ENCODE data around the gene CDX1.
A peak's percentile ranks its signal among the peaks of the same experiment; 100 is the strongest.

CDX1 gene

DNA sequence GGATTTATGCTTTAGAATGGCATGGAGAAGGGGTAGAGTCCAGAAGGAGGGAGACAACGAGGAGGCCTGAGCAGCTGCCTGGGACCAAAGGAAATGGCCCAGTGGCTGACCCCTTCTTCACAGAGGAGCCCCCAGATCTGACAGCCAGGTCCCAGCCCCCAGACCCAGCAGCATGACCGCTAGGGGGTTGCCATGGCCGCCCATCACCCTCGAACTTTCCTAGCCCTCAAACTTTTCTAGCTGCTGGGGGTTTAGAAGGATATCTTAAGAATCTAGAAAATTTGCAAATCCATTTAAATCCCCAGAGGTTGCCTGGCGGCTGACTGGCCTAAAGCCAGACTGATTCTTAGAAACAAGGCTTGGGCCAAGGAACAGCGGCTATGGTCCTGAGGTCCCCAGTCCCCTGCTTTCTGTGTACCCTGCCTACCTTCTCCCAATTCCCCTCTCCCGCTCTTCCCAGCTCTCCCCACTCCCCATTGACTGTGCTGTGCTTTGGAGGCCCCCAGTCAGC, 11.9 kb upstream of the CDX1 start:
- H3K9me3 ChIP-seq (ENCODE audit: control insufficient read depth in 2 of 2, low read length in 2 of 2), result no peaks in the 10 kb centered on the region
- H3K4me1 ChIP-seq (ENCODE audit: control insufficient read depth in 2 of 2, insufficient read depth in 2 of 2, low read length in 2 of 2), result peaks cover 4 to 5% of the 10 kb centered on the region in 2 donors
- no peaks in the 10 kb centered on the region for H3K27me3 ChIP-seq (ENCODE audit: control insufficient read depth in 2 of 2, insufficient read depth in 2 of 2, low read length in 2 of 2)
- peak overlapping the region; percentile 44 to 63 for H3K9ac ChIP-seq (ENCODE audit: low read depth in 1 of 2, low read length in 2 of 2)
- no peaks in the 10 kb centered on the region for H3K36me3 ChIP-seq (ENCODE audit: control insufficient read depth in 2 of 2, insufficient read depth in 2 of 2, low read length in 2 of 2)
- H3K4me3 ChIP-seq (ENCODE audit: low read length in 2 of 2), result peak overlapping the region; percentile 51 to 65
- peak overlapping the region; percentile 73 to 77 for H3K27ac ChIP-seq (ENCODE audit: low read depth in 2 of 2, low read length in 2 of 2)

DNA sequence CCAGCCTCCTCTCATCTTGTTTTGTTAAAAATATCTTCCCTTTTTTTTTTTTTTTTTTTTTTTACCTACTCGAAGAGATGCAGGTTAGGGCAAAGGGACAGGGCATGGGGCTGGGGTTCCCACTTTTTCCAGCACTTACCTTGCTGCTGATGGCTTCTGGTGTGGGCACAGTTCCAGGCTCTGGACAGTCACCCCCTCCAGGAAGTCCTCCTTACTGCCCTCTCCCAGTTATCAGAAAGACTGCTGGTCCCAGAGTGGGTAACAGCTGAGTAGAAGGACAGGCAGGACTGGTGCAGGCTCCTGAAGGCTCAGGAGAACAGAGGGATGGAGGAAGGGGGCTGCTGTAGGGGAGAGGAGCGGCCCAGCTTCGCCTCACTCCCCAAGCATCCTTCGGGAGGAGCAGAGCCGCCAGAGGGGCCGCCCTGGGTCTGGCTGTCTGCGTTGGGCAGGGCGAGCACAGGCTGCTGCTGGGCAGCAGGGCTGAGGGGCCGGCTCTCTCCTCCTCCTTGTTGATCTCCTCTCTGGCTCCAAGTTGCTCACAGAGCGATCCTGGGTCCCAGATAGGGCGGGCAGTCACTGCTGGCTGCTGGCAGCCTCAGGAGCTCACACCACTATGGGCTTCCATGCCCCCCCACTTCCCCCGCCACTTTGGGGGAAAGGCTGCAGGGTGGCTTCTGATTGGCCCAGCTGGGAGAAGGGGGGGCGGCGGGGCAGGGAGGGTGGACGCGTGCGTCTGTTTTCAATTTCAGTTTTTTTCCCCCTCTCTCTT, 11.1 kb upstream of the CDX1 start, which contains the start of gene PDGFRB:
TSS of gene PDGFRB (minus strand) at position 588 of the 769 bp plus-strand sequence. CDS start 18,798 bp downstream, outside the sequence.
- peak within 1 kb of the TSS; percentile 44 to 63 for H3K9ac ChIP-seq (ENCODE audit: low read depth in 1 of 2, low read length in 2 of 2)
- no peaks in the 10 kb centered on the region for H3K36me3 ChIP-seq (ENCODE audit: control insufficient read depth in 2 of 2, insufficient read depth in 2 of 2, low read length in 2 of 2)
- peak within 1 kb of the TSS; percentile 73 to 77 for H3K27ac ChIP-seq (ENCODE audit: low read depth in 2 of 2, low read length in 2 of 2)
- peak within 1 kb of the TSS; percentile 51 to 65 for H3K4me3 ChIP-seq (ENCODE audit: low read length in 2 of 2)
- no peaks in the 10 kb centered on the region for H3K27me3 ChIP-seq (ENCODE audit: control insufficient read depth in 2 of 2, insufficient read depth in 2 of 2, low read length in 2 of 2)
- H3K9me3 ChIP-seq (ENCODE audit: control insufficient read depth in 2 of 2, low read length in 2 of 2), result no peaks in the 10 kb centered on the region
- peaks cover 4 to 5% of the 10 kb centered on the region in 2 donors for H3K4me1 ChIP-seq (ENCODE audit: control insufficient read depth in 2 of 2, insufficient read depth in 2 of 2, low read length in 2 of 2)

DNA sequence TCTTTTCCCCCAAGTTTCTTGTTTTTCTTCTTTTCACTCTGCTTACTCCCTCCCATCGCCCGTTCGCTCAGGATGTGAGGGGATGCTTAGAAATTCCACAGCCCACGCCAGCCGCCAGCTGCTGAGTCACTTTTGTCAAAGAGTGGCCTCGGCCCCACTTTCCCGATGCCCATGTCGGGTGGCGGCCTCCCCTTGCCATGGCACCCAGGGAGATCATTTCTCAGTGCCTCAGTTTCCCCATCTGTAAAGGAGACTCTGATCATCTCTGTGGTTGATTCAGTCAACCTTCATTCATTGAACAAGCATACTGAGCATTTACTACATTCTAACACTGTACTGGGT, 10.6 kb upstream of the CDX1 start:
- no peaks in the 10 kb centered on the region for H3K36me3 ChIP-seq (ENCODE audit: control insufficient read depth in 2 of 2, insufficient read depth in 2 of 2, low read length in 2 of 2)
- peaks cover 4 to 5% of the 10 kb centered on the region in 2 donors for H3K4me1 ChIP-seq (ENCODE audit: control insufficient read depth in 2 of 2, insufficient read depth in 2 of 2, low read length in 2 of 2)
- no peaks in the 10 kb centered on the region for H3K27me3 ChIP-seq (ENCODE audit: control insufficient read depth in 2 of 2, insufficient read depth in 2 of 2, low read length in 2 of 2)
- peak overlapping the region; percentile 40 to 53 for H3K4me3 ChIP-seq (ENCODE audit: low read length in 2 of 2)
- H3K9ac ChIP-seq (ENCODE audit: low read depth in 1 of 2, low read length in 2 of 2), result peak overlapping the region in 1 of 2 donors; percentile 34
- no peaks in the 10 kb centered on the region for H3K9me3 ChIP-seq (ENCODE audit: control insufficient read depth in 2 of 2, low read length in 2 of 2)
- H3K27ac ChIP-seq (ENCODE audit: low read depth in 2 of 2, low read length in 2 of 2), result peak overlapping the region; percentile 55 to 77

DNA sequence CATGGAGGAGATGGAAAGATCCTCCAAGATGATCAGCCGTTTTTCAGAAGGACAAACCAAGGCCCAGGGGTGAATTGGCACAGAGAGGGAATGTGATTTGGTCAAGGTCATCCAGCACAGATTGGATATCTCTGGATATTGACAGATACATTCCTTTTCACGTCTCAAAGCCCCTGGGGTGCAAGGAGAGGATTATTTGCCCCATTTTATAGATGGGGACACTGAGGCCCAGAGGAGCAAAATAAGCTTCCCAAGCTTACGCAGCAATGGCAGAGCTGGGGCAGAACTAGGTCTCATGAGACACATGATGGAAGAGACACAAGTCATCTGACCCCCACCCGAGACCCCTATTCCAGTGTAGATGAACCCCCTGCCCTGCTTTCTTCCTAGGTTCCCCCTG, 10.0 kb upstream of the CDX1 start:
- no peaks in the 10 kb centered on the region for H3K9me3 ChIP-seq (ENCODE audit: control insufficient read depth in 2 of 2, low read length in 2 of 2)
- H3K9ac ChIP-seq (ENCODE audit: low read depth in 1 of 2, low read length in 2 of 2), result no peak overlapping the region
- H3K4me3 ChIP-seq (ENCODE audit: low read length in 2 of 2), result no peak overlapping the region
- H3K27ac ChIP-seq (ENCODE audit: low read depth in 2 of 2, low read length in 2 of 2), result peak overlapping the region in 1 of 2 donors; percentile 55
- H3K27me3 ChIP-seq (ENCODE audit: control insufficient read depth in 2 of 2, insufficient read depth in 2 of 2, low read length in 2 of 2), result no peaks in the 10 kb centered on the region
- H3K36me3 ChIP-seq (ENCODE audit: control insufficient read depth in 2 of 2, insufficient read depth in 2 of 2, low read length in 2 of 2), result no peaks in the 10 kb centered on the region
- H3K4me1 ChIP-seq (ENCODE audit: control insufficient read depth in 2 of 2, insufficient read depth in 2 of 2, low read length in 2 of 2), result peaks cover 8 to 11% of the 10 kb centered on the region in 2 donors

DNA sequence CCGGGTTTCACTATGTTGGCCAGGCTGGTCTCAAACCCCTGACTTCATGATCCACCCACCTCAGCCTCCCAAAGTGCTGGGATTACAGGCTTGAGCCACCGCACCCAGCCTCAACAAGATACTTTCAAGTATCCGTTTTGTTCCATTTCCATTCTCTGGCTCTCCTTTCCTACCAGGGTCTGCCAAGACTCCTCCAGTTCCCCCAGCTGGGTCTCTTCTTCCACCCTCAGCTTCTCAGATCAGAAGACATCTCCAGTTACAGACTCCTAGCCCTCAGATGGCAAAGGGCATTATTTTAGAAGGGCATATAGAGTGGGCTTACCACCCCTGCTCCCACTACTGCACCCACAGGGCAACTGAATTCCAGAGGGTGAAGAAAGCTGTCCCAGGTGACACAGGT, 9.4 kb upstream of the CDX1 start:
- Histone ChIP-seq H3K9me3 (ENCODE audit: control insufficient read depth in 2 of 2, low read length in 2 of 2) (no peaks in the 10 kb centered on the region), H3K9ac (ENCODE audit: low read depth in 1 of 2, low read length in 2 of 2) (no peak overlapping the region), H3K27ac (ENCODE audit: low read depth in 2 of 2, low read length in 2 of 2) (peak overlapping the region in 1 of 2 donors; percentile 23), H3K36me3 (ENCODE audit: control insufficient read depth in 2 of 2, insufficient read depth in 2 of 2, low read length in 2 of 2) (no peaks in the 10 kb centered on the region), H3K27me3 (ENCODE audit: control insufficient read depth in 2 of 2, insufficient read depth in 2 of 2, low read length in 2 of 2) (no peaks in the 10 kb centered on the region), H3K4me1 (ENCODE audit: control insufficient read depth in 2 of 2, insufficient read depth in 2 of 2, low read length in 2 of 2) (peaks cover 12 to 15% of the 10 kb centered on the region in 2 donors), H3K4me3 (ENCODE audit: low read length in 2 of 2) (no peak overlapping the region)

DNA sequence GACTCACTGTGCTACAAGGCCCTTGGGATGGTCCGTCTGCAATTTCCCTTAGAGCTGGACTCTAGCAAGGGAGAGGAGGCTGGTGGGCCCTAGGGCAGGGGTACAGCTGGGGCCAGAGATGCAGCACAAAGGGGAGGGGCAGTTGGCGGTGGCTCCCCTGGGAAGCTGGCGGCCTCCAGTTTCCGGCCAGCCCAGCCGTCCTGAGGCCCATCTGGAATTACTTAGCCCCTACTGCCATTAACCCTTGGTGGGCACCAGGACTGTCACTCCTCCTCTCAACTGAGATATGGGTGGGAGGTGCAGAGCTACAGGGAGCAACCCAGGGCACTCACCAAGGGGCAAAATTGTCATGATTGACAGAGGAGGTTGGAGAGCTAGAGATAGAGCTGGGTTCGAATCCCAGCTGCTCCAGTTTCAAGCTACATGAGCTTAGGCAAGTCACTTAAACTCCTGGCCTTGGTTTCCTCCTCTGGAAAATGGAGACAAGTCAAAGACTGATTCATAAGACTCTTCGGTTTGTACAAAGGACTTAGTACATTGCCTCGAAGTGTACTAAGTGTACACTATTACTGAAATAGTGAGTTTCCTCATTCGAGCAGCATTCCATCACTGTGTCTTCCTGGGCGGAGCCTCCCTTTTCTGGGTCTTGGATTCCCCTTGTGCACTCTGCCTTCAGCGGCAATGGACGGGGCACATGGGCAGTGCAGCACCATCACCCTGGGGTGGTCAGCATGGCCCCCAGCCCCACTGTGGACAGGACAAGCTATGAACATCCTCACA, 8.2 kb upstream of the CDX1 start:
- Histone ChIP-seq H3K27me3 (ENCODE audit: control insufficient read depth in 2 of 2, insufficient read depth in 2 of 2, low read length in 2 of 2) (no peaks in the 10 kb centered on the region), H3K4me1 (ENCODE audit: control insufficient read depth in 2 of 2, insufficient read depth in 2 of 2, low read length in 2 of 2) (peaks cover 12 to 25% of the 10 kb centered on the region in 2 donors), H3K36me3 (ENCODE audit: control insufficient read depth in 2 of 2, insufficient read depth in 2 of 2, low read length in 2 of 2) (no peaks in the 10 kb centered on the region), H3K4me3 (ENCODE audit: low read length in 2 of 2) (no peak overlapping the region), H3K9ac (ENCODE audit: low read depth in 1 of 2, low read length in 2 of 2) (no peak overlapping the region), H3K9me3 (ENCODE audit: control insufficient read depth in 2 of 2, low read length in 2 of 2) (no peaks in the 10 kb centered on the region), H3K27ac (ENCODE audit: low read depth in 2 of 2, low read length in 2 of 2) (peak overlapping the region; percentile 56 to 59)

DNA sequence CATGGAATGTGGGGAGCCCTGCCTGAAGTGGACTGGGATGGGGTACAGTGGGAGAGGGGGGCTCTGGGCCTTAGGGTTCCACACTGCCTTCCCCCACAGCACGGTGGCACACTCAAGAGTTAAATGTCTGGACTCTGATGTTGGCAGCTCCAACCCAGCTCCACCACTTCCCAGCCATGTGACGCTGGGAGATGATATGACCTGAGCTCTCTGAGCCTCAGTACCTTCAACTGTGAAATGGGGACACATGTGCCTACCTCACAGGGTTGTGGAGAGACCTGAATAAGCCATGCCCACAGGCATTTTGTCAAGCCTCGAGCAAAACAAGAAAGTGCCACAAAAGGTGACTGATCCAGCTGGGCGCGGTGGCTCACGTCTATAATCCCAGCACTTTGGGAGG, 7.5 kb upstream of the CDX1 start:
- peak overlapping the region; percentile 56 to 59 for H3K27ac ChIP-seq (ENCODE audit: low read depth in 2 of 2, low read length in 2 of 2)
- no peaks in the 10 kb centered on the region for H3K9me3 ChIP-seq (ENCODE audit: control insufficient read depth in 2 of 2, low read length in 2 of 2)
- H3K9ac ChIP-seq (ENCODE audit: low read depth in 1 of 2, low read length in 2 of 2), result no peak overlapping the region
- H3K4me3 ChIP-seq (ENCODE audit: low read length in 2 of 2), result no peak overlapping the region
- no peaks in the 10 kb centered on the region for H3K27me3 ChIP-seq (ENCODE audit: control insufficient read depth in 2 of 2, insufficient read depth in 2 of 2, low read length in 2 of 2)
- peaks cover 18 to 32% of the 10 kb centered on the region in 2 donors for H3K4me1 ChIP-seq (ENCODE audit: control insufficient read depth in 2 of 2, insufficient read depth in 2 of 2, low read length in 2 of 2)
- no peaks in the 10 kb centered on the region for H3K36me3 ChIP-seq (ENCODE audit: control insufficient read depth in 2 of 2, insufficient read depth in 2 of 2, low read length in 2 of 2)

DNA sequence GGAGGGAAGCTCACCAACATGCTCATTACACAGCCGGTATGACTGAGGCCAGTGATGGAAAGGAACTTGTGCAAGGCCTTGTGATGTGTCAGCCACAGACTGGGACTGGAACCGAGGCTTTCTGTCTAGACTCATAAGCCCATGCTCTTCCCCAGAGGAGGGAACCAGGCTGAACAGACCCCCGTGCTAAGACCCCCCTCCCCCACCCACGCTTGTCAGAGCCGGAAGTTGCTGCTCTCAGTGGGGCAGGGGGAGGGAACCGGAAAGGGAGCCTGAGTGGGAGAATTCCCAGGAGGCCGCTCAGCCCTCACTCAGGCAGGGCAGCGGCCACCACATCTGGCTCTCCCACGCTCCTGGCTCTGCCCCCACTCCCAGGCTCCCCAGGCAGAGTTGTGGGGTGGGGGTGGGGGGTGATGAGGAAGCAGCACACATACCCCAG, 6.8 kb upstream of the CDX1 start:
- H3K4me3 ChIP-seq (ENCODE audit: low read length in 2 of 2), result no peak overlapping the region
- no peaks in the 10 kb centered on the region for H3K36me3 ChIP-seq (ENCODE audit: control insufficient read depth in 2 of 2, insufficient read depth in 2 of 2, low read length in 2 of 2)
- H3K9me3 ChIP-seq (ENCODE audit: control insufficient read depth in 2 of 2, low read length in 2 of 2), result no peaks in the 10 kb centered on the region
- peak overlapping the region in 1 of 2 donors; percentile 34 for H3K27ac ChIP-seq (ENCODE audit: low read depth in 2 of 2, low read length in 2 of 2)
- peaks cover 24 to 39% of the 10 kb centered on the region in 2 donors for H3K4me1 ChIP-seq (ENCODE audit: control insufficient read depth in 2 of 2, insufficient read depth in 2 of 2, low read length in 2 of 2)
- H3K27me3 ChIP-seq (ENCODE audit: control insufficient read depth in 2 of 2, insufficient read depth in 2 of 2, low read length in 2 of 2), result no peaks in the 10 kb centered on the region
- H3K9ac ChIP-seq (ENCODE audit: low read depth in 1 of 2, low read length in 2 of 2), result no peak overlapping the region

DNA sequence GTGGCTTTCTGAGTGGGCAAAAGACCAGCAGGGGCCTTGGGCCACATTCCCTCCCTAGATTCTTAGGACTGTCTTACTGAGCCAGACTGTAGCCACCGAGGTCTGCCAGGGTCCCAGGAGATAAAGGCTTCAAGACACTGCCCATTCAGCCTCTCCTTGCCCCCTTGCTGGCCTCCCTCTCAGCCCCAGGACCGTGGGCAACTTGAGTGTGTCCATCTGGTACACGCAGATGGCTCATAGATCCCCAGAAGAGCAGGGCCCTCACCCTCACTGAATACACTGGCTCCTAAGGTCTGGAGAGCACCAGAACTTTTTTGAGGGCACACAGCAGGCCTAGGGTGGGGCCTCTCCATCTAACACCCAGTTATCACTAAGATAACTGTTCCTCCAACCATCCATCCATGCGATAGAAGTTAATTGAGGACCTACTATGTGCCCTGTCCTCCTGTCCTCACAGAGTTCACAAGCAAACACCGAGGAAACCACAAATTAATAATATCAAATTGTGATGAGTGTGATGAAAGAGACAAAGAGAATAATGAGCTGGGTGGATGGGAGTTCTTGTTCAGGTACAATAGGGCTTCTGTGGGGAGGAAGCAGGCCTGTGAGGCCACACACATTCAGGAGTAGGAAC, 6.0 kb upstream of the CDX1 start:
- no peak overlapping the region for H3K4me3 ChIP-seq (ENCODE audit: low read length in 2 of 2)
- peak overlapping the region; percentile 9 to 34 for H3K27ac ChIP-seq (ENCODE audit: low read depth in 2 of 2, low read length in 2 of 2)
- H3K4me1 ChIP-seq (ENCODE audit: control insufficient read depth in 2 of 2, insufficient read depth in 2 of 2, low read length in 2 of 2), result peaks cover 32 to 47% of the 10 kb centered on the region in 2 donors
- no peak overlapping the region for H3K9ac ChIP-seq (ENCODE audit: low read depth in 1 of 2, low read length in 2 of 2)
- no peaks in the 10 kb centered on the region for H3K36me3 ChIP-seq (ENCODE audit: control insufficient read depth in 2 of 2, insufficient read depth in 2 of 2, low read length in 2 of 2)
- H3K9me3 ChIP-seq (ENCODE audit: control insufficient read depth in 2 of 2, low read length in 2 of 2), result no peaks in the 10 kb centered on the region
- no peaks in the 10 kb centered on the region for H3K27me3 ChIP-seq (ENCODE audit: control insufficient read depth in 2 of 2, insufficient read depth in 2 of 2, low read length in 2 of 2)

Measured in mucosa of rectum (tissue), 2 donors.